DMS114 treated with DMSO at 0.1 percent for 48 hours (cell line): ENCODE results near the gene FAM13A.
"Not testable (repeated sequence)": the region's sequence is repeated elsewhere in the genome, so short reads cannot be mapped to it uniquely, and the experiment has no call there.

ENCODE experiments used
- DNase-seq: peaks from one replicate; lab custom pipeline; 2025; ENCODE audit not compliant: unreplicated experiment; lab: John Stamatoyannopoulos, UW

The FAM13A gene

DNA sequence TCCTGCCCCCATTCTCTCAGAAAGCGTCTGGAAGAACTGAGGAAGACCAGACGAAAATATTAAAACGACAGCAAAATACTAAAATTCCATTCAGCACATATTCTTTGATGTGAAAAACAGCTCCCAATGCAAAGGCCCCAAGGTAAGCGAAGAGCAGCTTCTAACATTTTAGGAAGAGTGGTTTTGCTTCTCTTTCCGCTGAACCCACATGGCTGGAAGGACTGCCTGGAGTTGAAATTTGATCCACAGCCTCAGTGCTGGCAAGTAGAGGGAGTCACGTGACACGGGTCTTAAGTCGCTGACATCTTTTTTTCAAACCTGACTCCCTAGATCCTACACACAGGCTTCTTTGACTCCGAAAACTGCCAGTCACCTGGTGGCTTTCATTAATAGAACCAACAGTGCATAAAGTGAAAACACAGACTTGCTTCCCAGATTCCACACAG, at the start of gene FAM13A:
Gene FAM13A (minus strand): TSS at position 233 of the 446 bp plus-strand sequence. CDS start 221 bp downstream, at position 12.
- no peak for DNase-seq

GRCh38 chr4:89105726-89106125, 48.7 kb upstream of the FAM13A start:
- no peak for DNase-seq

DNA sequence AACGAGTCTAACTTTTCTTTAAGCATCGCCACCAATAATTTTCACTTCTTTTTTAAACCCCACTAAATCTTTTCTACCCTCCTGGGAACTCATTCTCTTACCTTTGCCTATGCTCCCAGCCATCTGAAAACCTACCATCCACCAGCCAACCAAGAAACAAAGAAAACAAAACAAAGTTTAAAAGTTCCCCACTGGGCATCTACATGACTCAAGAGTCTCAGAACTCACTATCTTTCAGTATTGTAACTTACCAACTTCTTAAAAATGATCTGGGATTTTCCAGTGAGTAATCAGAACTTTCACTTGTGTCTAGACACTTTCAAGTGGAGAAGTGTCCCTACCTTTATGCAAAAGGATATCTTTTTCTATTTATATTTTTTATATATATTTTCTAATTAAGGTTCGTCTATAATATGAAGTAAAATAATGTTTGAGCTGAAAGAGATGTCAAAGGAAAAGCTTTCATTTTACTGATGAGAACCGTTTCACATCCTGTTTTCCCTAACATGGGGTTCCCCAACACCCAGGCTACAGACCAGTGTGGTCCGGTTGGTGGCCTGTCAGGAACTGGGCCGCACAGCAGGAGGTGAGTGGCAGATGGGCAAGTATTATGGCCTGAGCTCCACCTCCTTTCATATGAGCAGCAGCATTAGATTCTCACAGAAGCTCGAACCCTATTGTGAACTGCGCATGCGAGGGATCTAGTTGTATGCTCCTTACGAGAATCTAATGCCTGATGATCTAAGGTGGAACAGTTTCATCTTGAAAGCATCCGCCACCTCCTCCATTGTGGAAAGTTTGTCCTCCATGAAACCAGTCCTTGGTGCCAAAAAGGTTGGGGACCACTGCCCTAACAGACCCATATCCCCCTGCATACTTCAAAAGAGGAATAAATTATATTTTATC, 44.5 kb upstream of the FAM13A start:
- no peak for DNase-seq

DNA sequence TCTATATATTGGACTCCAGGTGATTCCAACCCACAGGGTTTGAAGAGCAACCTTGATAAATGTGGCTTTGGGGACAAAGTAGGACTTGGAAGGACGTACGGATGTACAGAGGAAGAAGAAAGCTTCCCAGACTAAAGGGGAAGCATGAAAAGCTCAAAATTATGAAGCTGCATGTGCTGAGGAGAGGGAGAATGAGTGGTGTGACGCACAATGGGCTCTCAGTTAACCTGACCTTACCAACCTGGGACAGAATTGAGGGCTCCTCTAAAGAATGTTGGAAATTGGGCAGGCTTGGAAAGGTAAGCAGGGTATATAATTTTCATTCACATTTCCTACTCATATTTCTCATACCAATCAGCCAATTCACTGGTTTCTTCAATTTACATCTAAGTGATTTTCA, 43.9 kb upstream of the FAM13A start:
- no peak for DNase-seq

GRCh38 chr4:89099471-89099870, 42.5 kb upstream of the FAM13A start:
- DNase-seq, result no peak

DNA sequence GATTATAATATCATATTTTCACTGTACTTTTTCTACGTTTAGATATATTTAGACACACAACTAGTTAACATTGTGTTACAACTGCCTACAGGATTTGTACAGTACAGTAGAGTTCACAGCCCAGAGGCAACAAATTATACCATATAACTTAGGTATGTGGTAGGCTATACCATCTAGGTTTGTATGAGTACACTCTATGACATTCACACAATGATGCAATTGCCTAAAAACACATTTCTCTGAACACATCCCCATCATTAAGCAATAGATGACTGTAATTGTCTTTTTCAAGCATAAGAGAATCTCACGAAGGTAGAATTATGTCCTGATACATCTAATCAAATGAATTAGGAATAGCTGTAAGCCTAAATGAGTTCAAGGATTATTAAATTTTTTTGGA, 42.0 kb upstream of the FAM13A start:
- DNase-seq, result no peak

GRCh38 chr4:89078300-89078699, 21.3 kb upstream of the FAM13A start:
- no peak for DNase-seq

DNA sequence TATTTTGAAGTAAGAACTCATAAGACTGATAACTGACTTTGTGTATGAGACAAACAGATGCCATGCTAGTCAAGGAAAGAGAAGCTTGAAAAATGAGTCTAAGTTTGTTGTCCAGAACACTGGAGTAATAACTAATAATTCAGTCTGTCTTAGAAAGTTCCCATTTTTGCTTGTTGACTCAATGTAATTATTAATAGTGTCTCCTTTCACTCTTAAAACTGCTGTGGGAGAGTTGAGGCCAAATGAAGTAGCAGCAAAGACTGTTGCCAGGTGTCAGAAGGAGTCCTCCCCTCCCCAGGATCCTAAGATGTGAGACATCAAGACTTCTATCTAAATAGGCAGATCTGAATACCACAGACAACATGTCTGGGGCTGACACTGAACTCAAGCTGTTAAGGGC, 20.8 kb upstream of the FAM13A start:
- no peak for DNase-seq

DNA sequence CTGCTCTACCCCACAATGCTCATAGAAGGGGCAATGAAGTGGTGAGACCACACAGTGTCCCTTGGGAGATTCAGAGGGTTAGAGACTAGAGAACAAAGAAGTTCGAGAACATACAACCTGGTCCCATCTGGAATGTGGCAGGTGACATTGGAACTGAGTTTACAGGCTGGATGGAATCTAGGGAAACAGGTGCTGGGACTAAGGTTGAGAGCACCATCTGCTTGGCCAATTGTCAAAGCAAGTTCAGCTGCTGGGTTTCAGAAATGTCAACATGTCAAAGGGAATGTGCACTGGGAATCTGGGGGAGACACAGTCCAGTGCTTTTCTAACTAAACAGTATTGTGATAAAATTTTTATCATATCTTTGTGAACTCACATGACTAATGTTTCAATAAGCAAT, 15.9 kb upstream of the FAM13A start:
- DNase-seq, result no peak

DNA sequence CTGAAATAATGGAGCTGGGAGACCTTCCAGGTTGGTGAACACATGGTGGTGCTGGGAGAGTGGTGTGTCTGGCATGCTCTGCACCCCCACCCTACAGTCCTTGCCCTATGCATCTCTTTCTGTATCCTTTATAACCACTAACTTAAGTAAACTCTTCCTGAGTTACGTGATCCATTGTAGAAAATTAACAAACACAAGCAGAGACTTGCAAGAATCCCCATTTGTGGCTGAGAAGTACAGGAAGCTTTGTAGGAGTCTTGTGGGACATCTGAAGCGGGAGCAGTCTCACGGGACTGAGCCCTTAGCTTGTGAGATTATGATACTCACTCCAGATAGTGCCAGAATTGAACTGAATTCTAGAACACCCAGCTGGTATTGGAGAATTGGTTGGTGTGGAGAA, 14.3 kb upstream of the FAM13A start:
- no peak for DNase-seq

DNA sequence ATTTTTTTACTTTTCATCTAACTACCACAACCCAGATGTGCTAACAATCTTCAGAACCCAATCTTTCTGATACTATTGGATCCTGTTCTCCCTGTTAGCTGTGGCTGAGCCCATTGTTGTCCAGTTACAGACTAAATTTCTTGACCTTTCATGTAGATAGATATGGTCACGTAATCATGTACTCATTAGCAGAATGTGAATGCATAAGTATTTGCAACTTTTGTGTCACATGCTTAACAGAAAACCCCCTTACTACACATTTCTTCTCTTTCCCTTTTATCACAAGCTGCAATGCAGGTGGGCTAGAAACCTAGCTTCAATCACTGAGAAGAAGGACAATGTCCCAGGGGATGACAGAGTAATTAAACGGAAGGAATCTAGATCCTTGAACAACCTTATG, 13.1 kb upstream of the FAM13A start:
- DNase-seq, result no peak

GRCh38 chr4:89069481-89069880, 12.5 kb upstream of the FAM13A start:
- no peak for DNase-seq

- no peak for DNase-seq
Measured at GRCh38 chr4:89067417-89067816, 10.4 kb upstream of the FAM13A start.

GRCh38 chr4:89064848-89065247, 7.9 kb upstream of the FAM13A start:
- no peak for DNase-seq

GRCh38 chr4:89057844-89058243, 859 bp upstream of the FAM13A start:
- DNase-seq, result not testable (repeated sequence)

GRCh38 chr4:89056292-89056952, 563 bp downstream of the FAM13A start:
- no peak for DNase-seq

- no peak for DNase-seq
Measured at GRCh38 chr4:89055157-89056080, 1.6 kb downstream of the FAM13A start.

DNA sequence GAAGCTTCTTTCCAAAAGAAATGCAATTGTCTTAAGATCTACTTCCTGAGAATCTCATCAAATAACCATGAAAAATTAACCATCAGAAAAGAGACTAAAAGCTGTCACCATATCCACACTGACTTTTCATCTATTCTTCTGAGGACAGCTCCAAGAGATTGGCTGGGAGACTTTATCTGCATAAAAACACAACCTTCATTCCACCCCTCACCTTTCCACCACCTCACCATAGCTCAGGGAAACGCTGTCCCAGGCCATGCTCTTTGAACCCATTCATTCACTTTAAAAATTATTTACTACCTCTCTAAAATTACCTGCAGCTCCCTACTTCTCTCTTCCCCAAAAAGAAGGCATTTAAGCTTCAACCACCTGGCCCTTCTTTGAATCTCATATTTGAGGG, 2.4 kb downstream of the FAM13A start:
- DNase-seq, result no peak

- no peak for DNase-seq
Measured at GRCh38 chr4:89049853-89050252, 7.1 kb downstream of the FAM13A start.

DNA sequence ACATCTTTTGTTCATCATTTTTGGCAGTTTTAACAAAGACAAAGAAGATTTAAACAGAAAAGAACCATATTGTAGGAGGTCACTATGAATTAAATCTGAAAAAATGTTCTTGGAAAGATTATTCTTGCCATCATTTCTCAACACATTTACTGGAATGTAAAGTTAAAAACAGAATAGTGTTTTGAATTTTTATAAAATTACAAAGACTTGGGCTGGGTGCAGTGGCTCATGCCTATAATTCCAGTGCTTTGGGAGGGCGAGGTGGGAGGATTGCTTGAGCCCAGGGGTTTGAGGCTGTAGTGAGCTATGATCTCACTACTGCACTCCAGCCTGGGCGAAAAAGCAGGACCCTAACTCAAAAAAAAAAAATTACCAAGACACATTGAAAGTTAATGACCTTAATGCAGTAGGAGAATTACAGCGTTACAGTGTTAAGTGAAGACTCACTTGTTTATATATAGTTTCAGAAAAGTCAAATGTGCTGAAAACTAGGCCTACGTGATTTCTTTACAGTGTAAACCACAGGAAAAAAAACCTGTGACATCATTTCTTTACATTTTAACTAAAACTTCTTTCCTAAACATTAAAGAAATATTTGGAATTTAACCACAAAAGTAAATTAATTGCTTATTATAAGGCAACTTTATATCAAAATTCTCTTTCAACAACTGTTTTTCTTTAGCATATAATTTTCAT, 7.9 kb downstream of the FAM13A start:
- DNase-seq, result no peak
